Gastroesophageal sphincter (tissue), 3 donors: Measurements from ENCODE around the gene DPH6.

Experiments used
- EP300 ChIP-seq: sonication (generic); formaldehyde crosslinking; IDR thresholded peaks from one replicate; pipeline ENCODE4 v1.6.1; 2017; ENCODE audit warnings: antibody characterized with exemption, mild to moderate bottlenecking
- POLR2A ChIP-seq, 2 donors: fragments of 450-650 bp; IDR thresholded peaks; one replicate each; pipeline ENCODE4 v1.6.1; 2017; ENCODE audit warnings: antibody characterized with exemption in 2 of 2, mild to moderate bottlenecking in 2 of 2, moderate library complexity in 1 of 2
- POLR2AphosphoS5 ChIP-seq: sonication (generic); formaldehyde crosslinking; IDR thresholded peaks from one replicate; pipeline ENCODE4 v1.6.1; 2017; ENCODE audit warnings: antibody characterized with exemption
- TF ChIP-seq, protein P1 (sequence below), 4 experiments: fragments of 200-600 bp in 2 of 4; fragments of 450-650 bp in 2 of 4; sonication (generic) in 1 of 4; IDR thresholded peaks; one replicate each; pipeline ENCODE4 v1.5.1; 2017 to 2019; ENCODE audit warnings: antibody characterized with exemption in 4 of 4, mild to moderate bottlenecking in 2 of 4, moderate library complexity in 2 of 4

DNA sequence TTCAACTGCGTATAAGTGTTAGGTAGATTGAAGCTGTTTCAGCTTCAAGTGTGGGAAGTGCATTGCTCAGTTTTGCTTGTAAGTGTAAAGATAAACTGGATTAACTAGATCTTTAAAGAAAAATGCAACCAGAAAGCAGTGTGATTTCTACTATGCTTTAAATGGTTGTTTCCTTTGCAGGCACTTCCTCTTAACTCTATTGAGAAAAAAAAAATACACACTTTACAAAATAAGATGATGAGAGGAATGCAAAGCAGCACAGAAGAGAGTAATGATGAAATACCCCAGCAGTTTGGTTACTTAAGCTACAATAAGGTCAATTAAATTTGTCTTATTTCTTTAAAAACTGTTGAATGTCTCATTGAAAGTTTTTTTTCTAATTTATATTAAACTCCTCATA is 40.8 kb downstream of the DPH6 start:
- TF ChIP-seq, protein P1, sequence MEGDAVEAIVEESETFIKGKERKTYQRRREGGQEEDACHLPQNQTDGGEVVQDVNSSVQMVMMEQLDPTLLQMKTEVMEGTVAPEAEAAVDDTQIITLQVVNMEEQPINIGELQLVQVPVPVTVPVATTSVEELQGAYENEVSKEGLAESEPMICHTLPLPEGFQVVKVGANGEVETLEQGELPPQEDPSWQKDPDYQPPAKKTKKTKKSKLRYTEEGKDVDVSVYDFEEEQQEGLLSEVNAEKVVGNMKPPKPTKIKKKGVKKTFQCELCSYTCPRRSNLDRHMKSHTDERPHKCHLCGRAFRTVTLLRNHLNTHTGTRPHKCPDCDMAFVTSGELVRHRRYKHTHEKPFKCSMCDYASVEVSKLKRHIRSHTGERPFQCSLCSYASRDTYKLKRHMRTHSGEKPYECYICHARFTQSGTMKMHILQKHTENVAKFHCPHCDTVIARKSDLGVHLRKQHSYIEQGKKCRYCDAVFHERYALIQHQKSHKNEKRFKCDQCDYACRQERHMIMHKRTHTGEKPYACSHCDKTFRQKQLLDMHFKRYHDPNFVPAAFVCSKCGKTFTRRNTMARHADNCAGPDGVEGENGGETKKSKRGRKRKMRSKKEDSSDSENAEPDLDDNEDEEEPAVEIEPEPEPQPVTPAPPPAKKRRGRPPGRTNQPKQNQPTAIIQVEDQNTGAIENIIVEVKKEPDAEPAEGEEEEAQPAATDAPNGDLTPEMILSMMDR (IDR thresholded peaks at IDR 0.05): no peak
- TF ChIP-seq POLR2A (IDR thresholded peaks at IDR 0.05): no peak
- TF ChIP-seq POLR2AphosphoS5: no peak
- no peak for TF ChIP-seq EP300
